Kidney glomerular epithelial cell (primary cell): ENCODE measurements around the gene FAM9B.
"Not testable (repeated sequence)": the region's sequence is repeated elsewhere in the genome, so short reads cannot be mapped to it uniquely, and the experiment has no call there.

Source experiments
- DNase-seq: peaks from one replicate; lab custom pipeline; 2025; lab: John Stamatoyannopoulos, UW

Gene FAM9B

DNA sequence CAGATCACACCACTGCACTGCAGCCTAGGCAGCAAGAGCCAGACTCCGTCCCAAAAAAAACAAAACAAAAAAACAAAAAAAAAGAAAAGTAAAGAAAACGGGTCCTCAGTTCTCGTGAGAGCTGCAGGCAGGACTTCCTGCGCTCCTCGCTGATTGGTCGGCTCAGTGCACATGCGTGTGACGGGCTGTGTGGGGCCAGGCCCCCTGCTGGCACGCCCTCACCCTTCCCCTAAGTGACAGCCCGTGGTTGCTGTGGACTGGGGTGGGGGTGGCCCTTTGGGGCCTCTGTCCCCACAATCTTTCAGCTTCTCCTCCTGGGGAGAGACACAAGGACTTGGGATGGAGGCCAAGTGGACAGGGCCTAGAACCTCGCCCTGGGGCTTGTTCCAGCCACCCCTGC lies at the start of gene FAM9B:
FAM9B (minus strand) TSS at position 139 of the 400 bp plus-strand sequence. CDS start 1,141 bp downstream, outside the sequence.
- DNase-seq, result no peak

DNA sequence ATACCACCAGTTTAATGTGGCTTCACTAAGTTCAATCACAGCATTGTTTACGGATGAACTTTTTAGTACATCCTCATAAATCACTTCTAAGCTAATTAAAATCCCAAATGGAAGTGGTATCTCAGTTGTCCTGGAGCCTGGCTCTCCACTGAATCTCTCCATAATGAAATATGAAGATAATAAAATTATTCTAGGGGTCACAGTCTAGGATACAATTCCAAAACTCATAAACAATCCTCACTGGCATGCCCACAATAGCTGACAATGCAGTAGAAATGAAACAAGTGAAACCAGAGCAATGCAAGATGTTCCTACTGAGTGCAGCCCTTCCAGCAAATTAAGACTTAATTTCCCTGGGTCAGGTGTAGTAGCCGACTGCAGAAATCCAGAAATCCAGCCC lies 47.3 kb upstream of the FAM9B start:
- no peak for DNase-seq

- no peak for DNase-seq
Observed at GRCh38 chrX:9074326-9074725, 40.4 kb upstream of the FAM9B start.

DNA sequence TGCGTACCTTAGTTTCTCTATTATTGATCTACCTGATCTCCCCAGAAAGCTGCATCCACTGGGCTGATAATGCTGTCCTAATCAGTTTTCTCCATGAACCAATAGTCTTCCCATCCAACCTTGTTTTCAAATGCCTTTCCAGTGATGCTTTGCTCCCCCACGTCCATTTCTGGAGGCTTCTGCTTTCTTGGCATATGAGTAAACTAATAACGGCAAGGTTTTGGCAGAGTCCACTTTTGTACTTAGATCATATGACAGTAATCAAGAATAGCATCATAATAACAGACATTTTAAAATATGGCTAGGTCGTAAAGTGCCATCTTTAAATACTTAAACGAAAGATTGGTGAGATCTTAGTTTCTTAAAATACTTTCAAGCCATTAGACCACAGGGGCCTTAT lies 38.4 kb upstream of the FAM9B start:
- no peak for DNase-seq

DNA sequence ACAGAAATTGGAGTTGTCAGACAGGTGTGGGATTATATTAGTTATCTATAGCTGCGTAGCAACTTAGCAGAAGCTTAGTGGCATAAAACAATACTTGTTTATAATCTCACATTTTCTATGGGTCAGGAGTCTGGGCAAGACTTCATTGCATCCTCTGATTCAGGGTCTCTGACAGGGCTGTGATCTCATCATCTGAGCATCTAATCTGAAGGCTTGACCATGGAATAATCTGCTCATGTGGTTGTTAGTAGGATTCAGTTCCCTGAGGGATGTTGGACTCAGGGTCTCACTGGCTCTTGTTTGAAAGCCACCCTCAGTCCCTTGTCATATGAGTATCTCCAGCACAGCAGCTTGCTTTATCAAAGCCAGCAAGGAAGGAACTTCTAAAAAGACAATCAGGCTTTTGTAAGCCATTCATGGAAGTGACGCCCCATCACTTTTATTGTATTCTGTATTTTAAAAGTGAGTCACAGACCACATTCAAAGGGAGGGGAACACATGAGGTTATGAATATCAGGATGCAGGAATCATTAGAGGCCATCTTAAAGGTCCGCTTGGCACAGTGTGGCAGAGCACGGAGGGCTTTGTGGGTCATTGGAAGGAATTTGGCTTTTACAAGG lies 37.2 kb upstream of the FAM9B start:
- peak; percentile 52 for DNase-seq

- DNase-seq, result no peak
Observed at GRCh38 chrX:9069573-9069972, 35.6 kb upstream of the FAM9B start.

DNA sequence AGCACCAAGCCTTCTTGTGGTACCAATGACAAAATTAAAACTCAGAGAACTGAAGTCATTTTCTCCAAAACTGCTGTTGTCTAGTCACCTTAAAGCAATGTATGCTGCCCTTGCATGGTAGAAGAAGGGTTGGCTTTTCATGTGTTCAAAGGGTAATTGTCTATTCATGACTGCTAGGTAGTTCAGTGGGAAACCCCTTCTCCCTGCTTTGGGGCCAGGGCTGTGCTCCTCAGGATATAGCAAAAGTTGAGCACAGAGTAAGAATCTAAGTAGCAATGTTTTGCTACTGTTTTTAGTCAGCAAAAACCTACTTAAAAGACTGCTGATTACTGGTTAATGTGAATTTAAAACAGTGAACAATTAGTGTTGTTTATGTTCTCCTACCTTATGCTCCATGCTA lies 30.8 kb upstream of the FAM9B start:
- no peak for DNase-seq

DNA sequence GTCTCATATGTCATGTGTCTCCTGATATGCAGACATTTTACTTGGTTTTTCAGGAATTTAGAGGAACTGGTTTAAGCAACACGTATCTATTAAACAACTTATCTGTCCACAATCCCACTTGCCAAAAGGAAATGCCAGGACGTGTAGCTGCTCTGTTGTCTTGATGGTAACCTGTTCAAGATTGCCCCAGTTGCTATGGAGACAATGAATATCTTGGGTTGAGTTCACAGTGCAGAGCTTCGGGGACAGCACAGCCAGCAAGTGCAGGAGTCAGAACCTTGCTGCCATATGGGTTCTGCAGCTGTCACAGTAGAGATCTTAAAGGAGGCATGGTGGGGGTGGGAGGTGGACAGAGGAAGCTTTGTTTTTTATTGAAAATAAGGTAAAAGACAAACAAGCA lies 28.7 kb upstream of the FAM9B start:
- no peak for DNase-seq

DNA sequence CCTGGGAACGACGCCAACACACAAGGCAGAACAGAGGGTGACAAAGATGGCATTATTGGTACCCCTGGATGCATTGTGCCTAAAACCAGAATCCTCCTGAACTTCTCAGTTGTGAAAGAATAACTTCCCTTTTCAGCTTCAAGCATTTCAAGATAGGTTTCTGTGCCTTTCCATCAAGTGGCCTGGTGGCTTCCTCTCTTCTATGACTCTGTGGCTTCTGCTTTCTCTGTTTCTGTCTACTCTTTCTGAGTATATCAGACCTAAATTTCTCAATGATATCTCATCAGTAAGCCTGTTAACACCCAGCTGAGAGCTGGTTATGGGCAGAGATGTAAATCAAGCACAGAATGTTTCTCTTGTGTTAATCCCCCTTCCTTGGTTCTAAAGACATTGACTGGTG lies 21.4 kb upstream of the FAM9B start:
- no peak for DNase-seq

- no peak for DNase-seq
Observed at GRCh38 chrX:9052081-9052480, 18.2 kb upstream of the FAM9B start.

DNA sequence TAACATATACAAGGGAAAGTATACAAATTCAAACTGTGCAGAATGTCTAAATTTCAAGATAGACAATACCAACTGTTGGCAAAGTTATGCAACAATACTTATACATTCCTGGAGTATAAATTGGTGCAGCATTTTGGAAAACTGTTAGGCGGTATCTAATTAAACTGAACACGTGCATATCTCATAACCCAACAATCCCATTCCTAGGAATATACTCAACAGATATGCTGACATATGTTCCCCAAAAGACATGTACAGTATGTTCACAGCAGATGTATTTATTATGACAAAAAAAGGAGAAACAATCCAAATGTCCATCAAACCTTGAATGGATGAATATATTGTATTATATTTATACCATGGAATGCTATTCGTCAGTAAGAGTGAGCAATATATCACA lies 16.4 kb upstream of the FAM9B start:
- no peak for DNase-seq

GRCh38 chrX:9048801-9049200 lies 14.9 kb upstream of the FAM9B start:
- no peak for DNase-seq

DNA sequence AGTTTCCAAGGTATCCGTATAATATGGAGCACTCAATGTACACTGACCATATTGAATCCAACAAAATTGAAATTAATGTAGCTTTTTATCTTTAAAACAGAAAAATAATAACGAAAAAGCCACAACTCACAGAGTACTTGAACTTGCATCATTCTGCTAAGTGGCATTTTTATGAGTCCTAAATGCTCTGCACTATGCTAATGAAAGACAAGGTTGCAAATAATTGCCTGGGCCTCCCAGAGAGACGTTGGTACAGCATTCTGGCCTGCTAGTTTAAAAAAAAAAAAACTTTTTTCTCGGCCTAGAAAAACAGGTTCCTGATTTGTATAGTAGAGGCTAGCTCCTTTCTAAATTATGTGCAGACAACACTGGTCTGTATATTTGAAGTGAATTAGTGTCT lies 4.3 kb upstream of the FAM9B start:
- no peak for DNase-seq

- no peak for DNase-seq
Observed at GRCh38 chrX:9037296-9037695, 3.4 kb upstream of the FAM9B start.

DNA sequence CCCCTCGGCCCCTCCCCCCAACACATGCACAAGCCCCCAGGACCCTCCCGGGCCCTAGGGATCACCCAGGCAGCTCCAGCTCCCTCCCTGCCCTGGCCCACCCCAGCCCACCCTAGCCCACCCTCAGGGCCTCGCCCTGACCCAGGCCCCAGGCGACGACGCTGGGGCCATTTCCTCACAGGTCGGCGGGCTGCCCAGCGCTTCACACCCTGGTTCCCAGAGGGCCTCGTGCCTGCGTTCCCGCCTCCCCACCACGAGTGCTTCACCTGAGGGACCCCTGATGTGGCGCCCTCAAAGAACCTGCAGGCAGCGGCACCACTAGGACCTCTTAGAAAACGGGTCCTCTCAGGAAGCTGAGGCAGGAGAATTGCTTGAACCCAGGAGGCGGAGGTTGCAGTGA lies 341 bp downstream of the FAM9B start:
- DNase-seq, result no peak

DNA sequence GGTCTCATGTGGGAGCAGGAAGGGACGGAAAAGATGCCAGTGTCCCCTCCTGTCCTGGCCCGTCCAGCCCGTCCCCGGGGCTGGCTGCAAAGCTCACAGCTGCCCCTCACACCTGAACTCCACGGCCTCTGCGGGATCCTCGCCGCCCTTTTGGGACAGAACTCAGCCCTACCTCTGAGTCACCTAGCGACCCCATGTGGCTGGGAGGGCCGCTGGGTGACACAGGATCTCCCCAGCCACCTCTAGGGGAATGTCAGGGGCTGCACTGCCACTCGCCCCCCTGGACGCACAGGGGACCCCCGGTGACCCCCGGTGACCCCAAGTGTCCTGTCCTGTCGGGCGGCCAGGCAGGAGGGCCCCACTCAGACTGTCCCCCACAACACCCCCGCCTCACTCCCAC lies 748 bp downstream of the FAM9B start:
- no peak for DNase-seq

- DNase-seq, result no peak
Observed at GRCh38 chrX:9023293-9023692, 10.6 kb downstream of the FAM9B start.

- no peak for DNase-seq
Observed at GRCh38 chrX:9019151-9019550, 14.8 kb downstream of the FAM9B start.

GRCh38 chrX:9018332-9018731 lies 15.6 kb downstream of the FAM9B start:
- not testable (repeated sequence) for DNase-seq

DNA sequence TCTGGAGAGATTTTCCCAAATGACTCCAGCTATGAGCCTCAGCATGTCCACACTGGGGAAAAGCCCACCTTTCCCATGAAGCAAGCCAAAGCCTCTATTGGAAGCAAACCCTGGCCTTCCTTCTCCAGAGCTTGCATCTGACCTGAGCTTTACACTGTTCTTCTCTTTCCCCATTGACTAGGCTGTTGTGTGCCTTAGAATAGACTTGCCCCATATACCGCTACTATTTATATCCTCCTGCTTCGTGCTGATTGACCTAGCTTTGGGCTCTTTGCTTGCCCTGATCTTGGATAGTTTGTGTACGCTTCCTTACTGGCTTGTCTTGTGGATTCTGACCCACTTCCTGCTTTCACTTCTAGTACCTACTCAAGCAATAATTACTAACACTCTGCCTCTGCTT lies 30.9 kb downstream of the FAM9B start:
- no peak for DNase-seq

DNA sequence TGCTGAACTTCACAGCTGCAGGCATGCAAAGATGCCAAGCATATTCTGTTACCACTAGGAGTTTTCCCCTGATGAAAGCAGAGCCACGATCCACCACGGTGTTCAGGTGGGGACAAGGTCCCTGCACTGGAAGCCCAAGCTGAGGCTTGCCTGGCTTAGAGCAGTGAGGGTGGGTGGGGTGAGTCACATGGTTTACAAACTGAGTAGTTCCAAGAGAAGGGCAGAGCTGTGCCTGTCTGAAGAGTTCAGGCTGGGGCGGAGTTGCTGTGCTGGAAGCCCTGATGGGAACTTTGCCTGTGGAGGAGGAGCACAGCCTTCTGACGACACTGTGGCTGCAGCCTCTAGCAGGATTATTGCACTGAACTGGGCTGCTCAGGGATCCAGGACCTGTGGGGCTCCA lies 45.5 kb downstream of the FAM9B start:
- DNase-seq, result no peak

GRCh38 chrX:8987672-8988250 lies 46.2 kb downstream of the FAM9B start:
- DNase-seq, result no peak

- no peak for DNase-seq
Observed at GRCh38 chrX:8984231-8984630, 49.7 kb downstream of the FAM9B start.

DNA sequence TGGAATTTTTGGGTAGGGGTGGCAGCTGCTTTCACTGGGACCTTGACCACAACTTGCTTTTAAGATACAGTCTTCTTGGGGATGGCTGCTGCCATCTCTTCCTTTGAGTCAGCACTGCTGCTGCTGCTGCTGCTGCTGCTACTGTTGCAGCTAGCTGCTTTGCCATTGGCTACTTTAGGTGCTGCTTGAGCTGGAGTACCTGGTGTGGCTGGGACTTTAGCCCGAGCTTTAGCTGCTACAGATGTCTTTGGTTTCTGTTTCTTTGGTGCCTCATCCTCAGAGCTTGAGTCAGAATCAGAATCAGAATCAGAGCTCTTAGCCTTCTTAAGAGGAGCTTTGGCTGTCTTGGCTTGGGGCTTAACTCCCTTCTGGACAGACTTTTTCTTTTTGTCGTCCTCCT lies 52.2 kb downstream of the FAM9B start:
- DNase-seq, result no peak
